A204.1 (cell line): ENCODE results near the gene PSRC1.
"Not testable (repeated sequence)": the region's sequence is repeated elsewhere in the genome, so short reads cannot be mapped to it uniquely, and the experiment has no call there.

Source experiments
- FAIRE-seq: peaks from 2 replicates; lab custom pipeline; 2012; peaks lifted over from hg19 to GRCh38; lab: Jason Lieb, UNC

The PSRC1 gene

GRCh38 chr1:109295712-109296415 lies 12.9 kb upstream of the PSRC1 start:
- no peak for FAIRE-seq

DNA sequence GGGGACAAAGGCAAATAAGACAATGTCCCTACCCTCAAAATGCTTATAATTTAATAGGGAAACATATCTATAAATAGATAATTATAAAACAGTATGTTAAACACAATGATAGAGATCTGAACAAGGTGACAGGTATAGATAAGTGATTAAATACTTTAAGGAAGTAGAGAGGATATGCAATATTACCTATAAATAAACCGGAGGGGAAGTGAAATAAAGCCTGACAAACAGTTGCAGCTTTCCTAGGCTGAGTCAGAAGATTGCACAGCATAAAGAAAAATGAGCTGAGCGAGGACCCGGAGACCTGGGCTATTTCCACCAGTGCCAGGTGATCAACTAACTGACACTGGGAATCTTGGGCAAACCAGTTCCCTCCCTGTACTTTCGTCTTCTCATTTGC lies 11.5 kb upstream of the PSRC1 start:
- FAIRE-seq: no peak

GRCh38 chr1:109293026-109293425 lies 10.1 kb upstream of the PSRC1 start:
- no peak for FAIRE-seq

DNA sequence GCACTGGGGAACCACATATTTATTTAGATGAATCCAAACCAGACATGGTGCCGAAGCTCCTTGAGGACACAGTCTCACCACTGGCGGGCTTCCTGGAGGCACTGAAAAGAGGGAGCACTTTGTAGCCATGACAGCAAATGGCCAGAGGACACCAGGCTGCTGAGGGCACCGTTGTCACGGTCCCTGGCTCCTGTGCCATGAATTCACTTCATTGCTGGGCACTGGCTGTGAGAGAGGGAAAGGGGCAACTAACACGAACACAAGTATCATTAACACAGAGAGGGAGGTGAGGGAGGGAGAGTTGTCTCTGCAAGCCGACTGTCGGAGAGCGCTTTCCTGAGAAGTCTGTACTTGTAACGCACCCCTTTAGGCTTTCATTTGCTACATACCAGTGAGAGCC lies 9.4 kb upstream of the PSRC1 start:
- FAIRE-seq: no peak

DNA sequence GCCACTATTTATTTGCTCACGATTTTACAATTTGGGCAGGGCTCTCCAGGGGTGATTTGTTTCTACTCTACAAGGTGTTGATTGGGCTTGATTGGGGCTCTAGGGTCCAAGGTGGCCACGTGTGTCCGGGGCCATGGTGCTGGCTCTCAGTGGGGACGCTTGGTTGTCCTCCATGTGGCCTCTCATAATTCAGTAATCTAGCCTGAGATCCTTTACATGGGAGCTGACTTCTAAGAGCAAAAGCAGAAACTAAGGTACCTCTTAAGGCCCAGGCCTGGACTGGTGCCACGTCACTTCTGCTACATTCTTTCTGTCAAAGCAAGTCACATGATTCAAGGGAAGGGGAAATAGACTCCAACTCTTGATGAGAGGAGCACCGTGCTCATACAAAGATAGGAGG lies 8.1 kb upstream of the PSRC1 start:
- FAIRE-seq: no peak

- no peak for FAIRE-seq
Observed at GRCh38 chr1:109290137-109290536, 7.2 kb upstream of the PSRC1 start.

DNA sequence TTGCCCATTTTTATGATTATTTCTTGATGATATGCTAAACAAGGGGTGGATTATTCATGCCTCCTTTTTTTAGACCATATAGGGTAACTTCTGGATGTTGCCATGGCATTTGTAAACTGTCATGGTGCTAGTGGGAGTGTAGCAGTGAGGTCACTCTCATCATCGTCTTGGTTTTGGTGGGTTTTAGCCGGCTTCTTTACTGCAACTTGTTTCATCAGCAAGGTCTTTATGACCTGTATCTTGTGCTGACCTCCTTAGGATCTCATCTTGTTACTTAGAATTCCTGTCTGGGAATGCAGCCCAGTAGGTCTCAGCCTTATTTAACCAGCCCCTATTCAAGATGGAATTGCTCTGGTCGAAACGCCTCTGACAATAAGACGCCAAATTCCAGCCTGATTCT lies 3.8 kb upstream of the PSRC1 start:
- not testable (repeated sequence) for FAIRE-seq

- FAIRE-seq: no peak
Observed at GRCh38 chr1:109283748-109284600, 1.0 kb upstream of the PSRC1 start.

DNA sequence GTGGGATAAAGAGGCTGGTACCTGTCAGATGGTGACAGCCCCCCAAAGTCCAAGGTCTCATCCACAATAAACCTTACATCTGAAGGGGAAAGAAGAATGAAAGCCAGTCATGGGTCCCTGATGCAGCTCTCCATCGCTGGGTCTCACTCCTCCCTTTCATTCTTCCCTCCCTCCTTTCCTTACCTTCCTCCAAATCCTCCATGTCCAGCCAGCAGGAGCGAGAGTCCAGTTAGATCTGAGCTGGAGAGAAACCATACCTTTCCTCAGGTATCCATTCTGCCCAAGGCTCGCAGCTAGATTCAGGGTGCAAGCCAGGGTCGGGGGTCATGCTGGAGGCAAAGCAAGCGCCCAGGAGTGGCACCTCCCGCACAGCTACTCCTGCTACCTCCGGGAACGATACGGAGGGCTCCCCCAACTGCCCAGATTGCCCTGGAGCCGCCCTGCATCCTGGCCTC lies 421 bp downstream of the PSRC1 start:
- no peak for FAIRE-seq

- no peak for FAIRE-seq
Observed at GRCh38 chr1:109281680-109282496, 1.1 kb downstream of the PSRC1 start.

DNA sequence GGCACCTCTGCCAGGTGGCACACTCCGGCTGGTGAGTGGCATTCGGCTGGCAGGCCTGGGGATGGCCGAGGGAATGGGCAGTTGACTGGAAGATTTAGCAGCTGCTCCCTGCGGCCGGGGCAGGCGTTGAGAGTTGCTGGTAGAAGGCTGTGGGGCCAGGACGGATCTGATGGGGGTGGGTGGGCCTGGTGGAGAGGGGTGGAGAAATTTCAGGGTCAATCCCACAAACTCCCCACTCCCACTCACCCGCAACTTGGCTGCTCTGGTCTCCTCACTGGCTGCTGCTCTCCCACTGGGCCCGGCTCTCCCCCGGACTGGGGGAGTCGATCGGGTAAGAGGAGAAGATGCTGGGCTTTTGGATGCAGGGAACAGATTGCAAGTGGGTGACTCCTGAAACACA lies 2.1 kb downstream of the PSRC1 start:
- FAIRE-seq: no peak

- FAIRE-seq: no peak
Observed at GRCh38 chr1:109279615-109280278, 3.2 kb downstream of the PSRC1 start.

DNA sequence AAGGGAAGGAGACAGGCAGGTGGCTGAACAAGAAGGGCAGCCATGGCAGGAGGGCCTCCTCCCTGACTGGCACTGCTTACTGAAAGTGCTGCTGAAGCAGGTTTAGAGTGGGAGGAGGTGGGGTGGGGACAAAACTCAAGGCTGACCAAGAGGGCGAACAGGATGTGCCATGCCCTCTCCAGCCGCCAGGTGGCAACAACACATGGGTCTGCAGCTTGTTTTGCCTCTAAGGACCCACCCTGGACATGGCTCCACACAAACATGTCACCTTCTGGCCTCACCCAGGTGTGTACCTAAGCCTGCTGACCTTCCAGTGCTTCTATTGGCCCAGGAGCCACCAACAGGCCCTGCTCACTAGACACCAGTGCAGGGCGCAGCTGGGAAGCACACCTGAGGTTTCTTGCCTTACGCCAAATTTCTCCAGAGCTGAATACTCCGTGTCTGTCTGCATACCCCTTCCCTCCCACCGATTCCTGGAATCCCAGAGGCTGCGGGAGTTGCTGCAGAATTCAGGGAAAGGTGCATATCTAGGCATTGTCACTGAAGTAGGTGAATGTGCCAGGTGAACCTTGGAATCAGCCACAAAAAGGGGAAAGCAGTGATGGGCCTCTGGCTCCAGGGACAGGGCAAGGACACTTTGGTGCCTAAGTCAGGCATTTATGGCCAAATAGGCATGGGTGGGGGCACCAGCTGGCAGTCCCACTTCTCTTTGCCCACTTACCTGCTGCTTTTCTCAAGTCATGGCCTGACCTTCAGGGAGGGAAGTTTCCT lies 5.3 kb downstream of the PSRC1 start:
- FAIRE-seq: no peak

- FAIRE-seq: no peak
Observed at GRCh38 chr1:109275706-109276345, 7.1 kb downstream of the PSRC1 start.

DNA sequence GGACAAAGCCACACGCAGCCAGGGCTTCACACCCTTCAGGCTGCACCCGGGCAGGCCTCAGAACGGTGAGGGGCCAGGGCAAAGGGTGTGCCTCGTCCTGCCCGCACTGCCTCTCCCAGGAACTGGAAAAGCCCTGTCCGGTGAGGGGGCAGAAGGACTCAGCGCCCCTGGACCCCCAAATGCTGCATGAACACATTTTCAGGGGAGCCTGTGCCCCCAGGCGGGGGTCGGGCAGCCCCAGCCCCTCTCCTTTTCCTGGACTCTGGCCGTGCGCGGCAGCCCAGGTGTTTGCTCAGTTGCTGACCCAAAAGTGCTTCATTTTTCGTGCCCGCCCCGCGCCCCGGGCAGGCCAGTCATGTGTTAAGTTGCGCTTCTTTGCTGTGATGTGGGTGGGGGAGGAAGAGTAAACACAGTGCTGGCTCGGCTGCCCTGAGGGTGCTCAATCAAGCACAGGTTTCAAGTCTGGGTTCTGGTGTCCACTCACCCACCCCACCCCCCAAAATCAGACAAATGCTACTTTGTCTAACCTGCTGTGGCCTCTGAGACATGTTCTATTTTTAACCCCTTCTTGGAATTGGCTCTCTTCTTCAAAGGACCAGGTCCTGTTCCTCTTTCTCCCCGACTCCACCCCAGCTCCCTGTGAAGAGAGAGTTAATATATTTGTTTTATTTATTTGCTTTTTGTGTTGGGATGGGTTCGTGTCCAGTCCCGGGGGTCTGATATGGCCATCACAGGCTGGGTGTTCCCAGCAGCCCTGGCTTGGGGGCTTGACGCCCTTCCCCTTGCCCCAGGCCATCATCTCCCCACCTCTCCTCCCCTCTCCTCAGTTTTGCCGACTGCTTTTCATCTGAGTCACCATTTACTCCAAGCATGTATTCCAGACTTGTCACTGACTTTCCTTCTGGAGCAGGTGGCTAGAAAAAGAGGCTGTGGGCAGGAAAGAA lies 8.1 kb downstream of the PSRC1 start:
- no peak for FAIRE-seq

DNA sequence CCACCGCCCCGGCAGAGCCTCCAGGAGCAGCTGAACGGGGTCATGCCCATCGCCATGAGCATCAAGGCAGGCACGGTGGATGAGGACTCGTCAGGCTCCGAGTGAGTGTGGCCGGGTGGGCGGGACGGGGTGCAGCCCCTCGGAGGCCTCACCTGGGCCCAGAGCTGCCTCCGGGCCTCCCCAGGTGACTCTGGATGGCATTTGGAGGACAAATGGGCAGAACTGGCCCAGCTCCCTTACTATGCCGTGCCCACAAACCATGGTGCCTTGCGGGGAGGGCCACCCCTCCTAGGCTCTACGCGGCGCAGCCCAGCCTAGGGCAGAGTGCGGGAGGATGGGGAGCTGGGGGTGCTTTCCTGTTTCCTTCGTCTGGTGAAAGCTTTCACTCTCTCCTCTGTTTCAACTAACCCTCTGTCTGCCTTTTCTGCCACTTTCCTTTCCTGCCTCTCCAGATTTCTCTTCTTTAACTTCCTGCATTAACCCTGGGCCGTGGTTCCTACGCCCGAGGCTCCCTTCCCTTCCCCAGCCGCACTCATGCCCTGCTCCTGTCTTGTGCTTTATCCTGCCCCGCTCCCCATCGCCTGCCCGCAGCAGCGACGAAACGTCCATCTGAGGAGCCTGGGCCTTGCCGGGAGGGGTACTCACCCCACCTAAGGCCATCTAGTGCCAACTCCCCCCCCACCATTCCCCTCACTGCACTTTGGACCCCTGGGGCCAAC lies 9.2 kb downstream of the PSRC1 start:
- FAIRE-seq: no peak

GRCh38 chr1:109272831-109273547 lies 10.0 kb downstream of the PSRC1 start:
- no peak for FAIRE-seq

GRCh38 chr1:109272021-109272799 lies 10.7 kb downstream of the PSRC1 start:
- FAIRE-seq: no peak
